Activated B cell treated with CpG ODN at 0.5 μM for 24 hours (primary cell): ENCODE results near the gene KLHL29. TPM values are rescaled to one million over a fixed set of nuclear protein-coding genes. Genes with fewer than 3 reads are reported as not detected.

ENCODE experiments used
- ATAC-seq: fragments of 200-7000 bp; cut with Tn5 transposase; one replicate; pipeline ENCODE4 v1.10.0; 2021; ENCODE audit warnings: low read depth, mild to moderate bottlenecking, moderate library complexity
- CTCF ChIA-PET: fragments of 350-600 bp; sonication (Branson Sonifier 250); formaldehyde crosslinking; loops from one replicate; lab custom pipeline; 2021; ENCODE audit warnings: antibody characterized with exemption; lab: Charles Lee
- POLR2A ChIA-PET: fragments of 350-600 bp; sonication (Branson Sonifier 250); formaldehyde crosslinking; loops from one replicate; lab custom pipeline; 2021; ENCODE audit warnings: antibody characterized with exemption; lab: Charles Lee
- DNase-seq: peaks from one replicate; pipeline ENCODE4 v3.0.0; 2022
- H3K27ac Mint-ChIP-seq: one replicate; pipeline ENCODE4 v1.8.0; 2020; ENCODE audit warnings: mixed read lengths
- H3K27me3 Mint-ChIP-seq: one replicate; pipeline ENCODE4 v1.8.0; 2021; ENCODE audit warnings: mixed read lengths
- H3K36me3 Mint-ChIP-seq: one replicate; pipeline ENCODE4 v1.8.0; 2021; ENCODE audit warnings: low read depth, mixed read lengths
- H3K4me1 Mint-ChIP-seq: one replicate; pipeline ENCODE4 v1.8.0; 2021; ENCODE audit warnings: mixed read lengths
- H3K4me3 Mint-ChIP-seq: one replicate; pipeline ENCODE4 v1.8.0; 2020; ENCODE audit warnings: mild to moderate bottlenecking, mixed read lengths
- H3K9me3 Mint-ChIP-seq: one replicate; pipeline ENCODE4 v1.8.0; 2020; ENCODE audit warnings: mixed read lengths
- CTCF ChIP-seq: fragments of 200-600 bp; IDR thresholded peaks from one replicate; pipeline ENCODE4 v1.8.0; 2022; ENCODE audit warnings: antibody characterized with exemption, mild to moderate bottlenecking
- intact Hi-C: fragments of 100-400 bp; cut with micrococcal nuclease; formaldehyde crosslinking; loops from one replicate; pipeline ENCODE4 v1.15.1; 2024
- total RNA-seq: library from RNA; stranded (reverse); gene quantifications from 2 replicates; pipeline ENCODE4 v1.2.3, GENCODE V29; 2022

KLHL29 gene
- total RNA-seq, 1 donor from 2014 or later, result 2.5 TPM

GRCh38 chr2:23469142-23469540, 84.2 kb downstream of the KLHL29 start:
- POLR2A ChIA-PET, result no interaction called here
- intact Hi-C loops, result no loop called here

GRCh38 chr2:23475036-23475435, 90.1 kb downstream of the KLHL29 start:
- no peaks in the 10 kb centered on the region for H3K4me1 Mint-ChIP-seq
- ChIA-PET CTCF (no interaction called here), POLR2A (no interaction called here)
- ATAC-seq (no peak), DNase-seq (no peak)
- no peak overlapping the region for H3K27ac Mint-ChIP-seq
- TF ChIP-seq CTCF, result no peak
- H3K4me3 Mint-ChIP-seq, result no peak overlapping the region
- H3K9me3 Mint-ChIP-seq, result no peaks in the 10 kb centered on the region
- H3K27me3 Mint-ChIP-seq, result no peaks in the 10 kb centered on the region
- intact Hi-C loops, result no loop called here
- no peaks in the 10 kb centered on the region for H3K36me3 Mint-ChIP-seq

More at GRCh38 chr2:23469142-23469540, 84.2 kb downstream of the KLHL29 start:
- no peak for TF ChIP-seq CTCF
- Mint-ChIP-seq H3K27me3 (no peaks in the 10 kb centered on the region), H3K36me3 (no peaks in the 10 kb centered on the region), H3K4me1 (no peaks in the 10 kb centered on the region), H3K27ac (no peak overlapping the region), H3K4me3 (no peak overlapping the region), H3K9me3 (no peaks in the 10 kb centered on the region)
- ATAC-seq, result no peak
- no peak for DNase-seq
- CTCF ChIA-PET, result no interaction called here

GRCh38 chr2:23475473-23475872, 90.5 kb downstream of the KLHL29 start:
- intact Hi-C loops, result no loop called here
- ChIA-PET CTCF (no interaction called here), POLR2A (no interaction called here)
- no peaks in the 10 kb centered on the region for H3K9me3 Mint-ChIP-seq
- no peaks in the 10 kb centered on the region for H3K4me1 Mint-ChIP-seq
- DNase-seq (no peak), ATAC-seq (no peak)
- H3K27me3 Mint-ChIP-seq, result no peaks in the 10 kb centered on the region
- no peaks in the 10 kb centered on the region for H3K36me3 Mint-ChIP-seq
- no peak overlapping the region for H3K4me3 Mint-ChIP-seq
- no peak for TF ChIP-seq CTCF
- H3K27ac Mint-ChIP-seq, result no peak overlapping the region

- intact Hi-C loops, result no loop called here
- POLR2A ChIA-PET, result no interaction called here
Observed at GRCh38 chr2:23476786-23477185, 91.8 kb downstream of the KLHL29 start.

GRCh38 chr2:23477392-23477791, 92.4 kb downstream of the KLHL29 start:
- intact Hi-C loops, result no loop called here
- TF ChIP-seq CTCF, result no peak
- Mint-ChIP-seq H3K9me3 (no peaks in the 10 kb centered on the region), H3K4me3 (no peak overlapping the region), H3K36me3 (no peaks in the 10 kb centered on the region), H3K4me1 (no peaks in the 10 kb centered on the region), H3K27me3 (no peaks in the 10 kb centered on the region), H3K27ac (no peak overlapping the region)
- POLR2A ChIA-PET, result no interaction called here
- DNase-seq (no peak), ATAC-seq (no peak)
- CTCF ChIA-PET, result no interaction called here

More at GRCh38 chr2:23476786-23477185, 91.8 kb downstream of the KLHL29 start:
- Mint-ChIP-seq H3K9me3 (no peaks in the 10 kb centered on the region), H3K27ac (no peak overlapping the region), H3K4me1 (no peaks in the 10 kb centered on the region), H3K4me3 (no peak overlapping the region), H3K27me3 (no peaks in the 10 kb centered on the region), H3K36me3 (no peaks in the 10 kb centered on the region)
- DNase-seq (no peak), ATAC-seq (no peak)
- CTCF ChIA-PET, result no interaction called here
- TF ChIP-seq CTCF, result no peak
